Measurements from ENCODE around the gene AGAP5. TPM values are rescaled to one million over a fixed set of nuclear protein-coding genes. Genes with fewer than 3 reads are reported as not detected.
"Not testable (repeated sequence)": the region's sequence is repeated elsewhere in the genome, so short reads cannot be mapped to it uniquely, and the experiment has no call there.

AGAP5 gene
- total RNA-seq, 4 donors from 2014 or later: 0.77 to 11.2 (median 3.7) TPM

DNA sequence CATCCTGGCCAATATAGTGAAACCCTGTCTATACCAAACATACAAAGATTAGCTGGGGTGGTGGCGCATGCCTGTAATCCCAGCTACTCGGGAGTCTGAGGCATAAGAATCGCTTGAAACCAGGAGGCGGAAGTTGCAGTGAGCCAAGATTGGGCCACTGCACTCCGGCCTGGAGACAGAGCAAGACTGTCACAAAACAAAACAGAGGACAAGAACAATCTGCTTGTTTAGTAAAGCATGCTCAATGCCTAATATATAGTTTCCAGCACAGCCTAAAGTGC, 44.5 kb upstream of the AGAP5 start:
- no peak for DNase-seq
- Histone ChIP-seq H3K4me3 (no peak overlapping the region), H3K4me1 (peaks cover 3 to 8% of the 10 kb centered on the region in 2 donors), H3K27me3 (no peaks in the 10 kb centered on the region), H3K27ac (no peak overlapping the region), H3K36me3 (no peaks in the 10 kb centered on the region), H3K9me3 (no peaks in the 10 kb centered on the region)
- intact Hi-C loops (cut with DNase I; ENCODE audit: low total_unique reads): no loop called here
- TF ChIP-seq POLR2A (IDR thresholded peaks at IDR 0.05): no peak
- TF ChIP-seq, protein P1, sequence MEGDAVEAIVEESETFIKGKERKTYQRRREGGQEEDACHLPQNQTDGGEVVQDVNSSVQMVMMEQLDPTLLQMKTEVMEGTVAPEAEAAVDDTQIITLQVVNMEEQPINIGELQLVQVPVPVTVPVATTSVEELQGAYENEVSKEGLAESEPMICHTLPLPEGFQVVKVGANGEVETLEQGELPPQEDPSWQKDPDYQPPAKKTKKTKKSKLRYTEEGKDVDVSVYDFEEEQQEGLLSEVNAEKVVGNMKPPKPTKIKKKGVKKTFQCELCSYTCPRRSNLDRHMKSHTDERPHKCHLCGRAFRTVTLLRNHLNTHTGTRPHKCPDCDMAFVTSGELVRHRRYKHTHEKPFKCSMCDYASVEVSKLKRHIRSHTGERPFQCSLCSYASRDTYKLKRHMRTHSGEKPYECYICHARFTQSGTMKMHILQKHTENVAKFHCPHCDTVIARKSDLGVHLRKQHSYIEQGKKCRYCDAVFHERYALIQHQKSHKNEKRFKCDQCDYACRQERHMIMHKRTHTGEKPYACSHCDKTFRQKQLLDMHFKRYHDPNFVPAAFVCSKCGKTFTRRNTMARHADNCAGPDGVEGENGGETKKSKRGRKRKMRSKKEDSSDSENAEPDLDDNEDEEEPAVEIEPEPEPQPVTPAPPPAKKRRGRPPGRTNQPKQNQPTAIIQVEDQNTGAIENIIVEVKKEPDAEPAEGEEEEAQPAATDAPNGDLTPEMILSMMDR (IDR thresholded peaks at IDR 0.05): no peak

DNA sequence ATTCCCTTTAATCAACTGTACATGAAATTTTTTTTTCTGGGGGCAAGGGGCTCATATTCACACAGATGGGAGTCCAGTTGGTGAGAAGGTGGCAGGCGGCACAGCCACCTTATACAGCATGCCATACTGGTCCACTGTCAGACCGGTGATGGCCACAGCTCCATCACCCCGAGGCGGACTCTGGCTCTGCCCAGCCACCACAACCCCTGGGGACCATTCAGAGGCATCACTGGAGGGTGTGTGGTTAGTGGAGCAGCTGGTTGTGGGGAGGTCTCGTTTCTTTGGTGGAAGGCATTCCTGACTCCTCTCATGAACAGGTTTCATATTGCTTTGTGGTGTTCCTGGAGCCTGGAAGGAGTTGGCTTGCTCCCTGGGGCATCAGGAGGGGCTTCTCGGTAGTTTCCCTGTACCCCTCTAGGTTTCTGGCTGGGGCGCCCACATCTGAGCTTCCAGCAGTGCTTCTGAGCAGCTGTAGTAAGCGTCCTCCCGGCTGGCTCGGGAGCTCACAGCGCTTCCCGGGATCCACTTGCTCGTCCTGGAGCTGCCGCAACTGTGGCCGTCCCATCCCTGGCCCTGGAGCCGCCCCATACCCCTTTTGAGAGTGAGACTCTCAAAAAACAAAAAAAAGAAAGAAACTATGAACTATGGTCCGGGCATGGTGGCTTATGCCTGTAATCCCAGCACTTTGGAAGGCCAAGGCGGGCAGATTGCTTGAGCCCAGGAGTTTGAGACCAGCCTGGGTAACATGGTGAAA, 42.8 kb upstream of the AGAP5 start:
- H3K4me3 ChIP-seq; H3K27ac ChIP-seq; intact Hi-C loops (cut with DNase I; ENCODE audit: low total_unique reads); H3K9me3 ChIP-seq; H3K36me3 ChIP-seq; H3K27me3 ChIP-seq; DNase-seq; H3K4me1 ChIP-seq: not testable (repeated sequence)

DNA sequence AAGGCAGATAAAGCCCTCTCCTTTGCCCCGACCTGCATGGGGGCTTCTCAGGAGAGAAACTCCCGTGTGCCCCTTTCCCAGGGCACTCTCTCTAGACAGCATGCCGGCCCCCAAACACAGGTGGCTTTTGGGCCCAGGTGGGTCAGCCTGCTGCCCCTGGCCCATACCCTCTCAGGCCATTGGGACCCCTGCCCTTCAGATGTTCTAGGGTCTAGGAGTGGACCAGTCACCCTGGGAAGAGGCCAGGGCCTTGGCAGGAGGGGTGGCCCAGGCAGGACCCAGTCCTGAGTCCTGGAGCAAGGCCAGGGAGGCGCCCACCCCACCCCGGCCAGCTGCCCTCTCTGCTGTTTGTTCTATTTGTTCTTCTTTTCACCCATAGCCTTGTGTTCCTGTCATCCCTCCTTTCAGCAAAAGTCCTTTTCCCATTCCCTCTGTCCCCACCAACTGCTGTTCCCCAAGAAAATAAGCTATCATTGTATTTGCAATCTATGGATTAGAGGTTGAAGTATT, 36.9 kb upstream of the AGAP5 start:
- H3K27ac ChIP-seq: no peak overlapping the region
- H3K9me3 ChIP-seq: no peaks in the 10 kb centered on the region
- no peak overlapping the region for H3K4me3 ChIP-seq
- TF ChIP-seq, protein P1 (IDR thresholded peaks at IDR 0.05): no peak
- TF ChIP-seq POLR2A (IDR thresholded peaks at IDR 0.05): no peak
- H3K36me3 ChIP-seq: no peaks in the 10 kb centered on the region
- intact Hi-C loops (cut with DNase I; ENCODE audit: low total_unique reads): no loop called here
- peaks cover 0 to 6% of the 10 kb centered on the region in 2 donors for H3K4me1 ChIP-seq
- H3K27me3 ChIP-seq: no peaks in the 10 kb centered on the region
- DNase-seq: no peak

DNA sequence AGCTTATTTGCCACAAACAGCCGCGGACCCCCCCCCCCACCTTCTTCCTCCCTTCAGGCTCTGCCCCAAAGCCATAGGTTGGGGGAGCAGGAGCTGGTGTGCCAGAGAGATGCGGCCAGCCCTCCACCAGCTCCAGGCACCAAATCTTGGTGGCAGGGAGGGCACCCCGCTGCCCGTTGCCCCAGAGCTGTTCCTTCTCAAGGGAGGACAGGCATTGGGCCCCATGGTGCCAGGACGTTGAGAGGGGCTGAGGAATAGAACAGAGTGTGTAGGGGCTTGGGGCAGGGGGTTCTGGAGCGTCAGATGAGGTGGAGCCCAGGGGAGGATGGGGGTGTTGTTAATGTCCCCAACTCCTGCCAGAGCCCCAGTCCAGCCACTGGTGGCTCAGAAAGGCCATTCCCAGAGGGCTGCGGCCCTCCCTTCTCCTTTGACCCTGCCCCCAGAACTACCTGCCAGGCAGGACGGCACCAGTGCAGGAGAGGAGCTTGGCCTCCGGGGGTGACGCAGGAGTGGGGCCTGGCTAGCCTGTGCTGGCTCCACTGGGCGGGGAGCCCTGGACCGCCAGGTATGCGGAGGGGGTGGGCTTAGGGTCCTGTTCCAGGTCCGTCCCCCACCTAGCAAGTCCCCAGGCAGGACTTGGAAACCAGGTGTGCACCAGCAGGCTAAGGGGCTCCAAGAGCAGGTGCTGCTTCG, 36.3 kb upstream of the AGAP5 start:
- H3K27ac ChIP-seq: no peak overlapping the region
- TF ChIP-seq POLR2A (IDR thresholded peaks at IDR 0.05): no peak
- TF ChIP-seq, protein P1 (IDR thresholded peaks at IDR 0.05): no peak
- intact Hi-C loops (cut with DNase I; ENCODE audit: low total_unique reads): no loop called here
- no peak overlapping the region for H3K4me3 ChIP-seq
- H3K27me3 ChIP-seq: no peaks in the 10 kb centered on the region
- H3K9me3 ChIP-seq: no peaks in the 10 kb centered on the region
- H3K4me1 ChIP-seq: peaks cover 0 to 6% of the 10 kb centered on the region in 2 donors
- H3K36me3 ChIP-seq: no peaks in the 10 kb centered on the region
- no peak for DNase-seq

DNA sequence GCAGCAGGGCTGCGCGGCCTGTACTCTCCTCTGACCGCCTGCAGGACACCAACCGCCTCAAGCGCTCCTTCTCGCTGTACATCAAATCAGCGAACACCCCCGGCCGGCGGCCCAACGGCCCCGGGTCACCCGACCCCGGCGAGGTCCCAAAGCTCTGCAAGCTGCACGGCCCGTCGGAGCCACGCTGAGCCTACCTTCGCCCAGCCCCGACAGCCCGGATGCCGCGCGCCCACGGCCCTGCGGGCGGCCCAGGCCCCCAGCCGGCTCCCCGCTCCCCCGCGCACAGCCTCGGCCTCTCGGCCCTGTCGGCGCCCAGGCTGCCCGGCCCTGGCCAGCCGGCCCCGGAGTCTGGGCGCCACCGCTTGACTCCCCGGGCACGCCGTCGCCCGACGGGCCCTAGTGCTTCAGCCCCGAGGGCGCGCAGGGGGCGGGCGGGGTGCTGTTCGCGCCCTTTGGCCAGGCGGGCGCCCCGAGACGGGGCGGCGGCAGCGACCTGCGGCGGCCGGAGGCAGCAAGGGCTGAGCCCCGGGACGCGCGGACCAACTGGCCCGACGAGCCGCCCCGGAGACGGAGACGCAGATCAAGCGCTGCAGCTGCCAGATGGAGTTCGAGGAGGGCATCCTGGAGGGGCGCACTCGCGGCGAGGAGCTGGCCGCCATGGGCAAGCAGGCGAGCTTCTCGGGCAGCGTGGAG, 35.2 kb upstream of the AGAP5 start:
- H3K4me3 ChIP-seq: no peak overlapping the region
- H3K4me1 ChIP-seq: peaks cover 0 to 6% of the 10 kb centered on the region in 2 donors
- H3K9me3 ChIP-seq: no peaks in the 10 kb centered on the region
- H3K27ac ChIP-seq: no peak overlapping the region
- DNase-seq: no peak
- intact Hi-C loops (cut with DNase I; ENCODE audit: low total_unique reads): no loop called here
- no peak for TF ChIP-seq POLR2A (IDR thresholded peaks at IDR 0.05)
- TF ChIP-seq, protein P1 (IDR thresholded peaks at IDR 0.05): no peak
- H3K27me3 ChIP-seq: no peaks in the 10 kb centered on the region
- H3K36me3 ChIP-seq: no peaks in the 10 kb centered on the region
